T-helper 22 cell (primary cell): ENCODE data around the gene SPRR2E.
"Not testable (repeated sequence)": the region's sequence is repeated elsewhere in the genome, so short reads cannot be mapped to it uniquely, and the experiment has no call there.

Experiments
- DNase-seq: peaks from one replicate; pipeline ENCODE4 v3.0.0-alpha.2; 2020; ENCODE audit warnings: low read depth

SPRR2E gene

DNA sequence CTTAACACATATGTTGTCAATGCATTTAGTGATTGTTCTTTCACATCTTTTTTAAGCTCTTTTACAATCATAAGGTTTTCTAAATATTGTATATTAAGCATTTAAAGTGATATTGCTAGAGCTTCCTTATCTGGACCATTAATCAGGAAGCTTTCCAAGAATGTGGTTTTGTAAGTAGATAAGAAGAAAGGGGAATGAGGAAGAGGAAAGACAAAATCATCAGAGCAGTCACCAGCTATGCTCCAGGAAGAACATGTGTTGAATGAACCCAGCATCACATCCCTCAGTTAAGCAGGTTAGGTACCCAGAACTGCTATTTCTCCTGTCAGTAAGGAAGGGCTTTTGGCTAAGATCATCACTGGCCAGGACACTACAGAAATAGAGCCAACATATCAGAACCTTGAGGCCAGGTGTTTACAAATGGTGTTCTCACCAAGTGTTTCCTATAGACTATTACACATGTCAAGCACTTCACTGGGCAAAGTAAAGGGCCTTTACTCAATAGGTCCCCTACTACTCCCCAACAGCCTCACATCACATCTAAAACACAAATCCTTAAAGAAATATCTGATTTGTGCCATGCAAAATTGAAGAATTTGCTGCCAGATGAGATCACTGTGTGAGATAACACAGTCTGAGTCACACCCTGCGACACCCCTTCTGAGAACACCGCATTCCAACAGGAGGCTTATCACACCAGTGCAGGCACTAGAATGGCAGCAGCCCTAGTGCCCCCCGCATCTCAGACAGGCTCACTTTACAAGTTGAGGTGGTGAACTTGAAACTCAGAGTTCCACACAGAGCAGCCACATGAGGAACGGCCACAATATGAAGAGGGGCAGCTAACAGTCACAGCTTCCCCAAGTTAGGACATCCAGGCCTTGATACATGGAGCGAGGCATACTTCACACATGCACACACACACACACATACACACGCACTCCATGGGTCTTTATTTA, 35.2 kb downstream of the SPRR2E start:
- no peak for DNase-seq

GRCh38 chr1:153058154-153058553, 36.2 kb downstream of the SPRR2E start:
- DNase-seq = no peak

DNA sequence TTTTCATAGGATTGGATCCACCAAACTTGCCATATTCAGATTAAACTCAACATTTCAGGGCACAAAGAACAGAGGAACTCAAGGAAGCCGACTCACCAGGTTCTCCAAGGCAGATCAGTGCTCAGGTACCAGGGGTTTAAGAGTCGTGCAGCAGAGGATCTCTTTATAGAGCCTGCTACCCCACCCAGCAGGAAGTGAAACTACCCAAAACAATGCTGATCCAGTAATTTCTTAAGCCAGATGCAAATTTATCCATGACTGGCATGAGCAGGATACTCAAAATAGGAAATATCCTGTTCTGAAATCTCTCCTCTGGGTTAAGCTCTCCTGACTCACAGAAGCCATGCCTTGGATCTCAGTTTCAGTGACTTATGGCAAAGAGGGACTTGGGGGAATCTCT, 37.0 kb downstream of the SPRR2E start, which contains the start of gene SPRR2A:
Gene SPRR2A, minus strand, starts transcription at position 138 of the 400 bp plus-strand sequence. CDS start 777 bp downstream, outside the sequence.
- no peak for DNase-seq

DNA sequence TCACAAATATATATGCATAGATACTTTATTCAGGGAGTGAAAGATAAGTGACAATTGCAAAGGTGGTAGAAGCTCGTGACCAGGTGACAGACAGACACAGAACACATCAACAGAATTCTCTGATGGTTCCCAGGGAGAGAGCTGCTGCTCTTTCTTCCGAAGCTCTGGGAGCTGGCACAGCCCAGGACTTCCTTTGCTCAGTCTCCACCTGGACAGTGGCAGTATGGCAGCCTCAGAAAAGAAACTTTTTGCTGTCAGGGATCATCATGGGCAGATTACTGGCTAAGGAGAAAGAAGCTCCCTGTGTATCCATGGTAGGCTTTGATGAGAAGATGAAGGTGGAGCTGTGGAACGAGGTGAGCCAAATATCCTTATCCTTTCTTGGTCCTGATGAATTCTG, 38.2 kb downstream of the SPRR2E start:
- not testable (repeated sequence) for DNase-seq

DNA sequence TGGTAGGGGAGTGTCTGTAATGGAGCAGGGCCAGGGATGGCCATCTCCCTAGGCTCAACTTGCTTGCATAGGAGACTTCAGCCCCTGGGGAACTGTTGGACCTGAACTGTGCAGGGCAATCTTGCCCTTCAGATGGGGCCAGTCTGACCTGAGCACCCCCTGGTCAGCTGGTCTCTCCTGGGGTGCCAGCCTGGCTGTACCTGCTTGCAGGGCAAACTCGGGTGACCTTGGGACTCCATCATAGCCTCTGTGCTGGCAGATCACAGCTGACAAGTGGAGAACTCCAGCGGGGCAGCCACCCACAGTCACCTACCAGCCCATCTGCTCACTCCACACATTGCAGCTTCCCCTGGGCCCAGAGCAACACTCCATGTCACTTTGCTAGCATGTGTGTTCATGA, 45.1 kb downstream of the SPRR2E start:
- DNase-seq = no peak
